ENCODE measurements around the gene CCDC6.
A peak's percentile ranks its signal among the peaks of the same experiment; 100 is the strongest.

The CCDC6 gene

DNA sequence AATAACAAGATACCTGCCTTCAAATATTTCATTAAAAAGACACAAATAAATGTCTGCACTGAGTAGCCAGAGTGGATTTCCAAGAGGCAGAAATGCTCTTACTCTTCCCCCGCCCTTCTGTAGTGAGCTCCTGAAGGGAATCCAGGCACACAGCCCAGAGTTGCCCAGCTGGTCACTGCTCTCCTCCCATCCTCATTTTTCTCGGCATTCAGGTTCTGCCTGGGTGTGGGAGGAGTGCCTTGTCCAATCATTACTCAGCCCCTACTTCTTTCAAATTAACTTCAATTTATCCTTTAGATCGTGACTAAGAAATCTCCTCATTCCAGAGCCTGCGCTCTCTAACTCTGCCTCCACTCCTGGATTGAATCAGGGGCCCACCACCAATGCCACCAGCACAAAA lies 12.2 kb downstream of the CCDC6 start:
- H3K4me1 ChIP-seq (ENCODE audit: control insufficient read depth, insufficient read depth, low read length), result peaks cover 4% of the 10 kb centered on the region; the same call in 1 of the 2 replicates
- ChIA-PET CTCF (no interaction called here), POLR2A (no interaction called here)
- peaks cover 0 to 6% of the 10 kb centered on the region in 2 experiments; a peak in 1 of 3 replicates for H3K36me3 ChIP-seq (ENCODE audit: control insufficient read depth in 2 of 2, insufficient read depth in 1 of 2, low read length in 2 of 2)
- no peak overlapping the region for H3K4me3 ChIP-seq (ENCODE audit: low read depth, low read length)
- H3K9me3 ChIP-seq (ENCODE audit: control insufficient read depth, insufficient read depth, low read depth, low read length), result no peaks in the 10 kb centered on the region
- H3K27ac ChIP-seq (ENCODE audit: extremely low read depth, low read depth, low read length), result no peak overlapping the region
- peak; percentile 34; the same call in 1 of the 2 replicates for TF ChIP-seq ZNF600 (tag by site-specific recombination; IDR thresholded peaks at IDR 0.05)
- TF ChIP-seq ZBTB17 (tag by site-specific recombination; IDR thresholded peaks at IDR 0.05), result peak; percentile 43; the same call in 1 of the 2 replicates
- TF ChIP-seq, protein P1, sequence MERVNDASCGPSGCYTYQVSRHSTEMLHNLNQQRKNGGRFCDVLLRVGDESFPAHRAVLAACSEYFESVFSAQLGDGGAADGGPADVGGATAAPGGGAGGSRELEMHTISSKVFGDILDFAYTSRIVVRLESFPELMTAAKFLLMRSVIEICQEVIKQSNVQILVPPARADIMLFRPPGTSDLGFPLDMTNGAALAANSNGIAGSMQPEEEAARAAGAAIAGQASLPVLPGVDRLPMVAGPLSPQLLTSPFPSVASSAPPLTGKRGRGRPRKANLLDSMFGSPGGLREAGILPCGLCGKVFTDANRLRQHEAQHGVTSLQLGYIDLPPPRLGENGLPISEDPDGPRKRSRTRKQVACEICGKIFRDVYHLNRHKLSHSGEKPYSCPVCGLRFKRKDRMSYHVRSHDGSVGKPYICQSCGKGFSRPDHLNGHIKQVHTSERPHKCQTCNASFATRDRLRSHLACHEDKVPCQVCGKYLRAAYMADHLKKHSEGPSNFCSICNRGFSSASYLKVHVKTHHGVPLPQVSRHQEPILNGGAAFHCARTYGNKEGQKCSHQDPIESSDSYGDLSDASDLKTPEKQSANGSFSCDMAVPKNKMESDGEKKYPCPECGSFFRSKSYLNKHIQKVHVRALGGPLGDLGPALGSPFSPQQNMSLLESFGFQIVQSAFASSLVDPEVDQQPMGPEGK (tag by site-specific recombination; IDR thresholded peaks at IDR 0.05), result no peak

DNA sequence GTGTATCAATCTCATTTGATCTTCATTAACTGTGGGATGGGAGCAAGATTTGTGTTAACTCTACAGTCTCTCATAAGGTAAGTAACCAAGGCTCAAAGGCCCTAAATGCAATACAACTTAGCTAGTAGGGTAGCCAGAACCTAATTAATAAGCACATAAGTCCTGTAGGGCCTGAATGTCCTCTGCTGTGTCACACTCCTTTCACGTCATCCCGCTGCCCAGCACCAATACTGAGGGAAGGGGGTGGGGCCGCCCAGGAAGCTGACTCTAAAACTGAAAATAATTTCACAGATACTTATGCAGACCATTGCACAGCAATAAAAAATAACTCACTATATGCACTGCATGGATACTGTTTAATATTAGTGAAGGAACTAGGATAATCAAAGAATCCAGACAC lies 13.7 kb downstream of the CCDC6 start:
- H3K9me3 ChIP-seq (ENCODE audit: control insufficient read depth, insufficient read depth, low read depth, low read length), result no peaks in the 10 kb centered on the region
- no peak overlapping the region for H3K4me3 ChIP-seq (ENCODE audit: low read depth, low read length)
- no peak overlapping the region for H3K27ac ChIP-seq (ENCODE audit: extremely low read depth, low read depth, low read length)
- ChIA-PET POLR2A (no interaction called here), CTCF (no interaction called here)
- no peaks in the 10 kb centered on the region for H3K4me1 ChIP-seq (ENCODE audit: control insufficient read depth, insufficient read depth, low read length)
- TF ChIP-seq, protein P2, sequence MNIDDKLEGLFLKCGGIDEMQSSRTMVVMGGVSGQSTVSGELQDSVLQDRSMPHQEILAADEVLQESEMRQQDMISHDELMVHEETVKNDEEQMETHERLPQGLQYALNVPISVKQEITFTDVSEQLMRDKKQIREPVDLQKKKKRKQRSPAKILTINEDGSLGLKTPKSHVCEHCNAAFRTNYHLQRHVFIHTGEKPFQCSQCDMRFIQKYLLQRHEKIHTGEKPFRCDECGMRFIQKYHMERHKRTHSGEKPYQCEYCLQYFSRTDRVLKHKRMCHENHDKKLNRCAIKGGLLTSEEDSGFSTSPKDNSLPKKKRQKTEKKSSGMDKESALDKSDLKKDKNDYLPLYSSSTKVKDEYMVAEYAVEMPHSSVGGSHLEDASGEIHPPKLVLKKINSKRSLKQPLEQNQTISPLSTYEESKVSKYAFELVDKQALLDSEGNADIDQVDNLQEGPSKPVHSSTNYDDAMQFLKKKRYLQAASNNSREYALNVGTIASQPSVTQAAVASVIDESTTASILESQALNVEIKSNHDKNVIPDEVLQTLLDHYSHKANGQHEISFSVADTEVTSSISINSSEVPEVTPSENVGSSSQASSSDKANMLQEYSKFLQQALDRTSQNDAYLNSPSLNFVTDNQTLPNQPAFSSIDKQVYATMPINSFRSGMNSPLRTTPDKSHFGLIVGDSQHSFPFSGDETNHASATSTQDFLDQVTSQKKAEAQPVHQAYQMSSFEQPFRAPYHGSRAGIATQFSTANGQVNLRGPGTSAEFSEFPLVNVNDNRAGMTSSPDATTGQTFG (tag by site-specific recombination; IDR thresholded peaks at IDR 0.05; ENCODE audit: borderline replicate concordance), result no peak
- TF ChIP-seq ZNF221 (tag by site-specific recombination; IDR thresholded peaks at IDR 0.05; ENCODE audit: borderline replicate concordance) (no peak), RBAK (tag by site-specific recombination; IDR thresholded peaks at IDR 0.05) (no peak), ZNF302 (tag by site-specific recombination; IDR thresholded peaks at IDR 0.05; ENCODE audit: low read depth) (no peak), ZNF514 (tag by site-specific recombination; IDR thresholded peaks at IDR 0.05) (no peak), ZNF354C (tag by site-specific recombination; IDR thresholded peaks at IDR 0.05; ENCODE audit: borderline replicate concordance, low read depth) (no peak), BCL11B (tag by site-specific recombination; IDR thresholded peaks at IDR 0.05; ENCODE audit: low read depth) (no peak), ZBTB7A (tag by site-specific recombination; IDR thresholded peaks at IDR 0.05; ENCODE audit: low read depth) (no peak), ZNF239 (tag by site-specific recombination; IDR thresholded peaks at IDR 0.05) (no peak), ZNF24 (tag by site-specific recombination; IDR thresholded peaks at IDR 0.05) (no peak)
- TF ChIP-seq, protein P3, sequence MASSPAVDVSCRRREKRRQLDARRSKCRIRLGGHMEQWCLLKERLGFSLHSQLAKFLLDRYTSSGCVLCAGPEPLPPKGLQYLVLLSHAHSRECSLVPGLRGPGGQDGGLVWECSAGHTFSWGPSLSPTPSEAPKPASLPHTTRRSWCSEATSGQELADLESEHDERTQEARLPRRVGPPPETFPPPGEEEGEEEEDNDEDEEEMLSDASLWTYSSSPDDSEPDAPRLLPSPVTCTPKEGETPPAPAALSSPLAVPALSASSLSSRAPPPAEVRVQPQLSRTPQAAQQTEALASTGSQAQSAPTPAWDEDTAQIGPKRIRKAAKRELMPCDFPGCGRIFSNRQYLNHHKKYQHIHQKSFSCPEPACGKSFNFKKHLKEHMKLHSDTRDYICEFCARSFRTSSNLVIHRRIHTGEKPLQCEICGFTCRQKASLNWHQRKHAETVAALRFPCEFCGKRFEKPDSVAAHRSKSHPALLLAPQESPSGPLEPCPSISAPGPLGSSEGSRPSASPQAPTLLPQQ (tag by site-specific recombination; IDR thresholded peaks at IDR 0.05), result no peak
- TF ChIP-seq, protein P4, sequence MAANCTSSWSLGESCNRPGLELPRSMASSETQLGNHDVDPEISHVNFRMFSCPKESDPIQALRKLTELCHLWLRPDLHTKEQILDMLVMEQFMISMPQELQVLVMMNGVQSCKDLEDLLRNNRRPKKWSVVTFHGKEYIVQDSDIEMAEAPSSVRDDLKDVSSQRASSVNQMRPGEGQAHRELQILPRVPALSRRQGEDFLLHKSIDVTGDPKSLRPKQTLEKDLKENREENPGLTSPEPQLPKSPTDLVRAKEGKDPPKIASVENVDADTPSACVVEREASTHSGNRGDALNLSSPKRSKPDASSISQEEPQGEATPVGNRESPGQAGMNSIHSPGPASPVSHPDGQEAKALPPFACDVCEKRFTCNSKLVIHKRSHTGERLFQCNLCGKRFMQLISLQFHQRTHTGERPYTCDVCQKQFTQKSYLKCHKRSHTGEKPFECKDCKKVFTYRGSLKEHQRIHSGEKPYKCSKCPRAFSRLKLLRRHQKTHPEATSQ (tag by site-specific recombination; IDR thresholded peaks at IDR 0.05), result no peak
- TF ChIP-seq, protein P5, sequence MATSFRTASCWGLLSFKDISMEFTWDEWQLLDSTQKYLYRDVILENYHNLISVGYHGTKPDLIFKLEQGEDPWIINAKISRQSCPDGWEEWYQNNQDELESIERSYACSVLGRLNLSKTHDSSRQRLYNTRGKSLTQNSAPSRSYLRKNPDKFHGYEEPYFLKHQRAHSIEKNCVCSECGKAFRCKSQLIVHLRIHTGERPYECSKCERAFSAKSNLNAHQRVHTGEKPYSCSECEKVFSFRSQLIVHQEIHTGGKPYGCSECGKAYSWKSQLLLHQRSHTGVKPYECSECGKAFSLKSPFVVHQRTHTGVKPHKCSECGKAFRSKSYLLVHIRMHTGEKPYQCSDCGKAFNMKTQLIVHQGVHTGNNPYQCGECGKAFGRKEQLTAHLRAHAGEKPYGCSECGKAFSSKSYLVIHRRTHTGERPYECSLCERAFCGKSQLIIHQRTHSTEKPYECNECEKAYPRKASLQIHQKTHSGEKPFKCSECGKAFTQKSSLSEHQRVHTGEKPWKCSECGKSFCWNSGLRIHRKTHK (tag by site-specific recombination; IDR thresholded peaks at IDR 0.05), result no peak
- TF ChIP-seq, protein P6, sequence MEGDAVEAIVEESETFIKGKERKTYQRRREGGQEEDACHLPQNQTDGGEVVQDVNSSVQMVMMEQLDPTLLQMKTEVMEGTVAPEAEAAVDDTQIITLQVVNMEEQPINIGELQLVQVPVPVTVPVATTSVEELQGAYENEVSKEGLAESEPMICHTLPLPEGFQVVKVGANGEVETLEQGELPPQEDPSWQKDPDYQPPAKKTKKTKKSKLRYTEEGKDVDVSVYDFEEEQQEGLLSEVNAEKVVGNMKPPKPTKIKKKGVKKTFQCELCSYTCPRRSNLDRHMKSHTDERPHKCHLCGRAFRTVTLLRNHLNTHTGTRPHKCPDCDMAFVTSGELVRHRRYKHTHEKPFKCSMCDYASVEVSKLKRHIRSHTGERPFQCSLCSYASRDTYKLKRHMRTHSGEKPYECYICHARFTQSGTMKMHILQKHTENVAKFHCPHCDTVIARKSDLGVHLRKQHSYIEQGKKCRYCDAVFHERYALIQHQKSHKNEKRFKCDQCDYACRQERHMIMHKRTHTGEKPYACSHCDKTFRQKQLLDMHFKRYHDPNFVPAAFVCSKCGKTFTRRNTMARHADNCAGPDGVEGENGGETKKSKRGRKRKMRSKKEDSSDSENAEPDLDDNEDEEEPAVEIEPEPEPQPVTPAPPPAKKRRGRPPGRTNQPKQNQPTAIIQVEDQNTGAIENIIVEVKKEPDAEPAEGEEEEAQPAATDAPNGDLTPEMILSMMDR (tag by site-specific recombination; IDR thresholded peaks at IDR 0.05), result no peak
- peaks cover 0 to 6% of the 10 kb centered on the region in 2 experiments; a peak in 1 of 3 replicates for H3K36me3 ChIP-seq (ENCODE audit: control insufficient read depth in 2 of 2, insufficient read depth in 1 of 2, low read length in 2 of 2)
